Hematopoietic multipotent progenitor cell (in vitro differentiated cells): ENCODE results near the gene ZP4. TPM values are rescaled to one million over a fixed set of nuclear protein-coding genes. Genes with fewer than 3 reads are reported as not detected.

ENCODE experiments used
- DNase-seq, 3 donors: peaks; one replicate each; pipeline ENCODE4 v3.0.0-alpha.2; 2011 to 2015; ENCODE audit warnings: low read depth in 2 of 3, low spot score in 2 of 3
- total RNA-seq: library from RNA; depleted of rRNA; stranded (reverse); fragments of >200 nt; gene quantifications from one replicate; pipeline ENCODE4 v1.2.3, GENCODE V29; 2012

ZP4 gene
- total RNA-seq, 1 donor: not detected

- DNase-seq: no peak
Measured at GRCh38 chr1:237832858-237833257, 57.9 kb downstream of the ZP4 start.
